WERI-Rb-1 (cell line): ENCODE data around the gene RNU6-1.

Source experiments
- DNase-seq: peaks from one replicate; pipeline ENCODE4 v3.0.0-alpha.2; 2020
- H3K27ac ChIP-seq: fragments of 250-450 bp; sonication (Bioruptor Pico); 2 replicates; pipeline ENCODE4 v1.5.1; 2020; ENCODE audit warnings: mild to moderate bottlenecking, moderate library complexity
- H3K27me3 ChIP-seq: fragments of 250-450 bp; sonication (Bioruptor Pico); 2 replicates; pipeline ENCODE4 v1.5.1; 2021; ENCODE audit warnings: mild to moderate bottlenecking, low read depth, moderate library complexity; ENCODE audit not compliant: insufficient read depth, severe bottlenecking
- H3K36me3 ChIP-seq: fragments of 250-450 bp; sonication (Bioruptor Pico); 2 replicates; pipeline ENCODE4 v1.5.1; 2020; ENCODE audit warnings: mild to moderate bottlenecking, moderate library complexity
- H3K4me3 ChIP-seq: 2 replicates; pipeline ENCODE4 v1.5.1; 2011; ENCODE audit warnings: low read depth, mild to moderate bottlenecking, control low read depth, low read length
- H3K9me3 ChIP-seq: fragments of 250-450 bp; sonication (Bioruptor Pico); 2 replicates; pipeline ENCODE4 v1.5.1; 2021; ENCODE audit warnings: mild to moderate bottlenecking, moderate library complexity; ENCODE audit not compliant: severe bottlenecking
- CTCF ChIP-seq: IDR thresholded peaks from 2 replicates; pipeline ENCODE4 v1.5.1; 2011; ENCODE audit warnings: low read depth, mild to moderate bottlenecking, control low read depth, inconsistent platforms, low read length

Gene RNU6-1

GRCh38 chr15:67841513-67841762 lies 1.6 kb upstream of the RNU6-1 start:
- Histone ChIP-seq H3K36me3 (no peaks in the 10 kb centered on the region), H3K4me3 (peak overlapping the region; percentile 95), H3K9me3 (no peaks in the 10 kb centered on the region), H3K27me3 (no peaks in the 10 kb centered on the region), H3K27ac (no peak overlapping the region)
- no peak for DNase-seq
- TF ChIP-seq CTCF, result no peak

- H3K4me3 ChIP-seq, result peak overlapping the region; percentile 95
- H3K36me3 ChIP-seq, result no peaks in the 10 kb centered on the region
- no peaks in the 10 kb centered on the region for H3K9me3 ChIP-seq
- TF ChIP-seq CTCF, result no peak
- H3K27me3 ChIP-seq, result peaks cover 4% of the 10 kb centered on the region
- peak overlapping the region; percentile 92 for H3K27ac ChIP-seq
- DNase-seq, result peak; percentile 46
Measured at GRCh38 chr15:67840749-67841512, 1.1 kb upstream of the RNU6-1 start.

- DNase-seq, result peak; percentile 39
- no peak for TF ChIP-seq CTCF
- H3K4me3 ChIP-seq, result peak overlapping the region; percentile 95
- no peaks in the 10 kb centered on the region for H3K9me3 ChIP-seq
- no peaks in the 10 kb centered on the region for H3K36me3 ChIP-seq
- H3K27me3 ChIP-seq, result peaks cover 18% of the 10 kb centered on the region
- H3K27ac ChIP-seq, result peak overlapping the region; percentile 92; the same call in 1 of the 2 replicates
Measured at GRCh38 chr15:67839499-67839928, 331 bp downstream of the RNU6-1 start.

- no peaks in the 10 kb centered on the region for H3K36me3 ChIP-seq
- no peaks in the 10 kb centered on the region for H3K9me3 ChIP-seq
- no peak for TF ChIP-seq CTCF
- peak; percentile 35 for DNase-seq
- H3K27ac ChIP-seq, result no peak overlapping the region
- peak overlapping the region; percentile 95 for H3K4me3 ChIP-seq
- H3K27me3 ChIP-seq, result peaks cover 24% of the 10 kb centered on the region
Measured at GRCh38 chr15:67838789-67839332, 984 bp downstream of the RNU6-1 start.

GRCh38 chr15:67836955-67837354 lies 2.9 kb downstream of the RNU6-1 start:
- H3K36me3 ChIP-seq, result no peaks in the 10 kb centered on the region
- no peak for TF ChIP-seq CTCF
- H3K4me3 ChIP-seq, result no peak overlapping the region
- DNase-seq, result no peak
- H3K27me3 ChIP-seq, result peaks cover 43% of the 10 kb centered on the region
- H3K27ac ChIP-seq, result no peak overlapping the region
- no peaks in the 10 kb centered on the region for H3K9me3 ChIP-seq

- Histone ChIP-seq H3K36me3 (no peaks in the 10 kb centered on the region), H3K27ac (no peak overlapping the region), H3K27me3 (peaks cover 43% of the 10 kb centered on the region), H3K4me3 (peak overlapping the region; percentile 42), H3K9me3 (no peaks in the 10 kb centered on the region)
- TF ChIP-seq CTCF, result peak; percentile 45
- DNase-seq, result peak; percentile 48
Measured at GRCh38 chr15:67836477-67836876, 3.4 kb downstream of the RNU6-1 start.
